Neuron (in vitro differentiated cells): ENCODE data around the gene HOXA2.

Source experiments
- H2AFZ ChIP-seq: one replicate; pipeline ENCODE4 v1.6.1; 2013; ENCODE audit warnings: low read depth, mild to moderate bottlenecking, inconsistent platforms, low read length, moderate library complexity
- H3K27me3 ChIP-seq: one replicate; pipeline ENCODE4 v1.6.1; 2013; ENCODE audit warnings: low read length; ENCODE audit not compliant: insufficient read depth
- H3K36me3 ChIP-seq: one replicate; pipeline ENCODE4 v1.6.1; 2013; ENCODE audit warnings: low read length; ENCODE audit not compliant: insufficient read depth
- H3K4me1 ChIP-seq: one replicate; pipeline ENCODE4 v1.6.1; 2013; ENCODE audit warnings: low read length; ENCODE audit not compliant: insufficient read depth
- H3K4me3 ChIP-seq: 2 replicates; pipeline ENCODE4 v1.5.1; 2013; ENCODE audit warnings: mild to moderate bottlenecking, low read length, moderate library complexity
- H3K9me3 ChIP-seq: one replicate; pipeline ENCODE4 v1.6.1; 2013; ENCODE audit warnings: low read length

Gene HOXA2

GRCh38 chr7:27107391-27108381 lies 5.2 kb upstream of the HOXA2 start:
- peaks cover 2% of the 10 kb centered on the region for H3K9me3 ChIP-seq
- no peak overlapping the region for H3K4me3 ChIP-seq
- peaks cover 5% of the 10 kb centered on the region for H3K4me1 ChIP-seq
- H2AFZ ChIP-seq: no peak overlapping the region
- H3K27me3 ChIP-seq: peaks cover 97% of the 10 kb centered on the region
- H3K36me3 ChIP-seq: no peaks in the 10 kb centered on the region

DNA sequence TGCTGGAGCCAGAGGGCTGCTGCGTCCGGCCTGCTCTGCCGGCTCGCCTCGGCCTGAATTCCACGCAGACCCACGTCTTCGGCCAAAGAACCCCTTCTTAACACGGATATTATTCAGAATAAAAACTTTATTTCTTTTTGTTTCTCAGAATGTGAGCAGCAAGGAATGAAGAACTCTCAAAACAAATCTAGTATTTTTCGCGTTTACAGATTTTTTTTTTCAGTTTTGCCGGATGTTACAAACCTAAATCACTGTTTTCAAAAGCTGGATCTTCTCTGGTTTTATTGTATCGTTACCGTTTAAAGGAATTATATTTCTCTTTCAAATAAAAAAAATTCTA lies 4.4 kb upstream of the HOXA2 start:
- Histone ChIP-seq H3K4me1 (peaks cover 5% of the 10 kb centered on the region), H3K36me3 (no peaks in the 10 kb centered on the region), H3K27me3 (peaks cover 97% of the 10 kb centered on the region), H3K4me3 (no peak overlapping the region), H3K9me3 (peaks cover 2% of the 10 kb centered on the region), H2AFZ (peak overlapping the region; percentile 17)

GRCh38 chr7:27106181-27106900 lies 3.9 kb upstream of the HOXA2 start:
- Histone ChIP-seq H2AFZ (peak overlapping the region; percentile 17), H3K36me3 (no peaks in the 10 kb centered on the region), H3K4me1 (peaks cover 5% of the 10 kb centered on the region), H3K9me3 (peaks cover 2% of the 10 kb centered on the region), H3K4me3 (no peak overlapping the region), H3K27me3 (peaks cover 97% of the 10 kb centered on the region)

- Histone ChIP-seq H2AFZ (no peak overlapping the region), H3K4me1 (peaks cover 5% of the 10 kb centered on the region), H3K4me3 (no peak overlapping the region)
Observed at GRCh38 chr7:27105301-27106031, 3.0 kb upstream of the HOXA2 start.

DNA sequence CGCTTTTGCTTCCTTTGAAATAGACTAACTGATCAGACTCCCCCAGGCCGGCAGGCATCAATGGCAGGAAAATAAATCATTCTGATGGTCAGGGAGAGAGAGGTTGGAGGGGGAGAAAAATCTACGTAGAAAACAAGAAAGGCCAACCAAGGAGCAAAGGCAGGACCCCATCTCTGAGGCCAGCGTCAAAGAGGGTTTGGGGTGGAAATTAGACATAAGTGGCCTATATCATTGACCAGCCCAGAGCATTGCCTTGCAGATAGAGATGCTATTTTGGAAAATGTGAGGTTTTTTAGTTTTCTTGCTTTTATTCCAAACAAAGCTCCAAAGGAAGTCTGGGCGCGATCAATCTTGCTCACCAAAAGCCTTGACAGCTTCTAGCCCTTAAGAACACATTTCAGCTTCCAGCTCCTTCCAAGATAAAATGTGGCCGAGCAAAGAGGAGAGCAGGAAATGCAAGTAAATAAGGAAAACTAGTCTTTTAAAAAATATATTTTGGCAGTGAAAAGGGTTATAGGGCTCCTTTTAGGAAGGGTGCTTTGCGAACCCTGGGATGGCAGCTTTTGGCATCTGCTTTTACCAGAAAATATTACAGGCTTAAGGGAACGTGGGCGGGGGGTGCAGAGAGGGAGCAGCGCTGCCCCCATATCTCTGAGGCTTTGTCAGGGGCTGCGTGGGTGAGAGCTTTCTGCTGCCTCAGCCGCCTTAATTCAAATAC lies 2.0 kb upstream of the HOXA2 start:
- Histone ChIP-seq H3K36me3 (no peaks in the 10 kb centered on the region), H3K9me3 (no peaks in the 10 kb centered on the region), H3K27me3 (peaks cover 97% of the 10 kb centered on the region), H3K4me1 (peaks cover 5% of the 10 kb centered on the region), H2AFZ (no peak overlapping the region), H3K4me3 (no peak overlapping the region)

More at GRCh38 chr7:27105301-27106031, 3.0 kb upstream of the HOXA2 start:
- peaks cover 97% of the 10 kb centered on the region for H3K27me3 ChIP-seq
- H3K9me3 ChIP-seq: no peaks in the 10 kb centered on the region
- no peaks in the 10 kb centered on the region for H3K36me3 ChIP-seq

- Histone ChIP-seq H3K9me3 (no peaks in the 10 kb centered on the region), H2AFZ (no peak overlapping the region), H3K27me3 (peaks cover 97% of the 10 kb centered on the region), H3K36me3 (no peaks in the 10 kb centered on the region), H3K4me1 (peaks cover 5% of the 10 kb centered on the region), H3K4me3 (no peak overlapping the region)
Observed at GRCh38 chr7:27103489-27104226, 1.2 kb upstream of the HOXA2 start.

GRCh38 chr7:27101957-27102580 lies 414 bp downstream of the HOXA2 start:
- no peaks in the 10 kb centered on the region for H3K36me3 ChIP-seq
- H3K9me3 ChIP-seq: no peaks in the 10 kb centered on the region
- no peak overlapping the region for H3K4me3 ChIP-seq
- peaks cover 97% of the 10 kb centered on the region for H3K27me3 ChIP-seq
- no peak overlapping the region for H2AFZ ChIP-seq
- peaks cover 5% of the 10 kb centered on the region for H3K4me1 ChIP-seq

- Histone ChIP-seq H3K27me3 (peaks cover 98% of the 10 kb centered on the region), H3K36me3 (no peaks in the 10 kb centered on the region), H2AFZ (no peak overlapping the region), H3K4me3 (no peak overlapping the region), H3K4me1 (peaks cover 4% of the 10 kb centered on the region), H3K9me3 (no peaks in the 10 kb centered on the region)
Observed at GRCh38 chr7:27101171-27101956, 1.1 kb downstream of the HOXA2 start.

- no peak overlapping the region for H3K4me3 ChIP-seq
- H3K4me1 ChIP-seq: peaks cover 4% of the 10 kb centered on the region
- no peaks in the 10 kb centered on the region for H3K9me3 ChIP-seq
- no peak overlapping the region for H2AFZ ChIP-seq
- H3K27me3 ChIP-seq: peaks cover 96% of the 10 kb centered on the region
- H3K36me3 ChIP-seq: no peaks in the 10 kb centered on the region
Observed at GRCh38 chr7:27100694-27101170, 1.8 kb downstream of the HOXA2 start.

GRCh38 chr7:27099453-27100370 lies 2.8 kb downstream of the HOXA2 start:
- H3K27me3 ChIP-seq: peaks cover 98% of the 10 kb centered on the region

More at GRCh38 chr7:27099453-27100370, 2.8 kb downstream of the HOXA2 start:
- Histone ChIP-seq H3K4me1 (peaks cover 4% of the 10 kb centered on the region), H2AFZ (no peak overlapping the region), H3K4me3 (no peak overlapping the region), H3K9me3 (peaks cover 2% of the 10 kb centered on the region), H3K36me3 (no peaks in the 10 kb centered on the region)
